Natural killer cell (primary cell): ENCODE measurements around the gene NFKBIZ. TPM values are rescaled to one million over a fixed set of nuclear protein-coding genes. Genes with fewer than 3 reads are reported as not detected.

ENCODE experiments used
- ATAC-seq, 3 donors: fragments of 150-1000 bp in 2 of 3; fragments of 200-7000 bp in 1 of 3; cut with Tn5 transposase; 1 replicate in 1 of 3; 2 replicates in 2 of 3; pipeline ENCODE4 v1.10.0; 2021; ENCODE audit warnings: mild to moderate bottlenecking in 2 of 3, moderate library complexity in 2 of 3
- DNase-seq, 2 donors: peaks; one replicate each; pipeline versions ENCODE4 v3.0.0 to v3.0.0-alpha.2; 2013 to 2021; ENCODE audit warnings: mixed read lengths in 1 of 2
- H3K27ac ChIP-seq: one replicate; pipeline ENCODE4 v1.5.1; 2013; ENCODE audit warnings: mild to moderate bottlenecking, low read length
- H3K27me3 ChIP-seq: one replicate; pipeline ENCODE4 v1.6.1; 2013; ENCODE audit warnings: low read length; ENCODE audit not compliant: control insufficient read depth, insufficient read depth
- H3K36me3 ChIP-seq: one replicate; pipeline ENCODE4 v1.6.1; 2013; ENCODE audit warnings: low read length; ENCODE audit not compliant: control insufficient read depth, insufficient read depth
- H3K4me1 ChIP-seq: one replicate; pipeline ENCODE4 v1.6.1; 2013; ENCODE audit warnings: low read length; ENCODE audit not compliant: control insufficient read depth, insufficient read depth
- H3K4me3 ChIP-seq: one replicate; pipeline ENCODE4 v1.5.1; 2013; ENCODE audit warnings: low read length
- H3K9me3 ChIP-seq: one replicate; pipeline ENCODE4 v1.6.1; 2013; ENCODE audit warnings: low read length; ENCODE audit not compliant: control insufficient read depth, insufficient read depth
- H3K27ac Mint-ChIP-seq, 2 donors: one replicate each; pipeline ENCODE4 v1.8.0; 2022; ENCODE audit warnings: mild to moderate bottlenecking in 2 of 2, mixed read lengths in 2 of 2, moderate library complexity in 1 of 2
- H3K27me3 Mint-ChIP-seq, 2 donors: one replicate each; pipeline ENCODE4 v1.8.0; 2022; ENCODE audit warnings: low read depth in 2 of 2, mixed read lengths in 2 of 2
- H3K36me3 Mint-ChIP-seq: one replicate; pipeline ENCODE4 v1.8.0; 2022; ENCODE audit warnings: mixed read lengths
- H3K4me1 Mint-ChIP-seq, 2 donors: one replicate each; pipeline ENCODE4 v1.8.0; 2022; ENCODE audit warnings: mixed read lengths in 2 of 2
- H3K4me3 Mint-ChIP-seq: one replicate; pipeline ENCODE4 v1.8.0; 2022; ENCODE audit warnings: mild to moderate bottlenecking, moderate library complexity, mixed read lengths
- H3K9me3 Mint-ChIP-seq, 2 donors: one replicate each; pipeline ENCODE4 v1.8.0; 2022; ENCODE audit warnings: mixed read lengths in 2 of 2
- CTCF ChIP-seq: fragments of 200-600 bp; IDR thresholded peaks from one replicate; pipeline ENCODE4 v1.8.0; 2022; ENCODE audit warnings: antibody characterized with exemption
- WGBS: methylation state at CpG from one replicate; pipeline ENCODE4 v1.1.7; 2013; ENCODE audit warnings: missing lambda C conversion rate; ENCODE audit not compliant: insufficient coverage; 5-methylcytosine and 5-hydroxymethylcytosine counted together
- intact Hi-C: fragments of 100-400 bp; cut with micrococcal nuclease; formaldehyde crosslinking; loops from one replicate; pipeline ENCODE4 v1.14.2; 2022
- total RNA-seq, 4 donors: library from RNA; stranded (reverse); fragments of 120-200 nt in 1 of 4; gene quantifications; one replicate each; pipeline versions ENCODE4 v1.2.3 to v1.2.4, GENCODE V29; 2013 to 2022

NFKBIZ gene
- total RNA-seq, 3 donors from 2014 or later (not counting 1 experiment from before 2014, with no cell fraction given), result 510 to 811 (median 774) TPM

GRCh38 chr3:101868534-101869464 is 19.5 kb downstream of the NFKBIZ start:
- Histone ChIP-seq H3K27ac (no peak overlapping the region), H3K4me3 (no peak overlapping the region), H3K9me3 (no peaks in the 10 kb centered on the region), H3K36me3 (no peaks in the 10 kb centered on the region), H3K27me3 (no peaks in the 10 kb centered on the region), H3K4me1 (no peaks in the 10 kb centered on the region)
- Mint-ChIP-seq H3K27ac (no peak overlapping the region), H3K9me3 (no peaks in the 10 kb centered on the region), H3K36me3 (no peaks in the 10 kb centered on the region), H3K4me3 (no peak overlapping the region), H3K27me3 (no peaks in the 10 kb centered on the region), H3K4me1 (no peaks in the 10 kb centered on the region)
- no peak for TF ChIP-seq CTCF
- no peak for DNase-seq
- intact Hi-C loops, result no loop called here
- peak in 2 of 3 donors; percentile 21 to 42 for ATAC-seq
- 91% methylated on average over 12 of the region's 12 CpGs for WGBS

- Mint-ChIP-seq H3K27ac (no peak overlapping the region), H3K4me3 (no peak overlapping the region), H3K4me1 (no peaks in the 10 kb centered on the region), H3K36me3 (no peaks in the 10 kb centered on the region), H3K9me3 (no peaks in the 10 kb centered on the region), H3K27me3 (no peaks in the 10 kb centered on the region)
- 95% methylated on average over 4 of the region's 5 CpGs for WGBS
- Histone ChIP-seq H3K27ac (no peak overlapping the region), H3K4me3 (no peak overlapping the region), H3K4me1 (no peaks in the 10 kb centered on the region), H3K36me3 (no peaks in the 10 kb centered on the region), H3K9me3 (no peaks in the 10 kb centered on the region), H3K27me3 (no peaks in the 10 kb centered on the region)
- ATAC-seq (no peak), DNase-seq (no peak)
- TF ChIP-seq CTCF, result no peak
- intact Hi-C loops, result no loop called here
Measured at GRCh38 chr3:101870138-101870537, 20.8 kb downstream of the NFKBIZ start.

GRCh38 chr3:101873619-101874018 is 24.3 kb downstream of the NFKBIZ start:
- Mint-ChIP-seq H3K4me3 (no peak overlapping the region), H3K27ac (no peak overlapping the region), H3K9me3 (no peaks in the 10 kb centered on the region), H3K36me3 (no peaks in the 10 kb centered on the region), H3K27me3 (no peaks in the 10 kb centered on the region), H3K4me1 (no peaks in the 10 kb centered on the region)
- intact Hi-C loops, result no loop called here
- no peaks in the 10 kb centered on the region for H3K4me1 ChIP-seq
- H3K9me3 ChIP-seq, result no peaks in the 10 kb centered on the region
- no peak for TF ChIP-seq CTCF
- 60% methylated on average over 1 of the region's 2 CpGs for WGBS
- H3K36me3 ChIP-seq, result no peaks in the 10 kb centered on the region
- ATAC-seq (no peak), DNase-seq (no peak)
- no peaks in the 10 kb centered on the region for H3K27me3 ChIP-seq
- no peak overlapping the region for H3K4me3 ChIP-seq
- no peak overlapping the region for H3K27ac ChIP-seq
